KBM-7 (cell line): ENCODE data around the gene RAD9B.
"Not testable (repeated sequence)": the region's sequence is repeated elsewhere in the genome, so short reads cannot be mapped to it uniquely, and the experiment has no call there.

Experiments used
- DNase-seq: peaks from one replicate; pipeline ENCODE4 v3.0.0-alpha.2; 2015
- in situ Hi-C: fragments of 300-500 bp; cut with MboI; formaldehyde crosslinking; loops from 2 replicates; pipeline ENCODE4 v1.14.3; 2020; ENCODE audit warnings: low sequenced_read_pairs, low pct_unique_long_range_greater_than_20kb, mixed read lengths

RAD9B gene

GRCh38 chr12:110518014-110518413 is 15.9 kb downstream of the RAD9B start:
- in situ Hi-C loops, DNase-seq: not testable (repeated sequence)

- in situ Hi-C loops = not testable (repeated sequence)
Measured at GRCh38 chr12:110520876-110521712, 19.0 kb downstream of the RAD9B start.

GRCh38 chr12:110528277-110528839 is 26.2 kb downstream of the RAD9B start:
- DNase-seq = no peak
- in situ Hi-C loops = no loop called here

More at GRCh38 chr12:110520876-110521712, 19.0 kb downstream of the RAD9B start:
- not testable (repeated sequence) for DNase-seq

GRCh38 chr12:110530511-110530910 is 28.4 kb downstream of the RAD9B start:
- no peak for DNase-seq
- in situ Hi-C loops = no loop called here

- in situ Hi-C loops = no loop called here
- DNase-seq = no peak
Measured at GRCh38 chr12:110531741-110532333, 29.7 kb downstream of the RAD9B start.

GRCh38 chr12:110532644-110533043 is 30.5 kb downstream of the RAD9B start:
- no peak for DNase-seq
- in situ Hi-C loops = no loop called here

GRCh38 chr12:110533607-110534006 is 31.5 kb downstream of the RAD9B start:
- in situ Hi-C loops = no loop called here

GRCh38 chr12:110534811-110535210 is 32.7 kb downstream of the RAD9B start:
- DNase-seq = no peak
- in situ Hi-C loops = no loop called here

More at GRCh38 chr12:110533607-110534006, 31.5 kb downstream of the RAD9B start:
- DNase-seq = no peak

GRCh38 chr12:110536834-110537604 is 34.9 kb downstream of the RAD9B start:
- in situ Hi-C loops = no loop called here
- no peak for DNase-seq

GRCh38 chr12:110537605-110538409 is 35.7 kb downstream of the RAD9B start:
- in situ Hi-C loops = no loop called here

GRCh38 chr12:110538869-110539622 is 36.9 kb downstream of the RAD9B start:
- DNase-seq = no peak
- in situ Hi-C loops = no loop called here

More at GRCh38 chr12:110537605-110538409, 35.7 kb downstream of the RAD9B start:
- DNase-seq = no peak

GRCh38 chr12:110540048-110540447 is 37.9 kb downstream of the RAD9B start:
- no peak for DNase-seq
- in situ Hi-C loops = no loop called here

- DNase-seq = no peak
- in situ Hi-C loops = no loop called here
Measured at GRCh38 chr12:110543252-110543959, 41.3 kb downstream of the RAD9B start.

- DNase-seq = no peak
- in situ Hi-C loops = no loop called here
Measured at GRCh38 chr12:110543965-110544364, 41.8 kb downstream of the RAD9B start.

- in situ Hi-C loops, DNase-seq: not testable (repeated sequence)
Measured at GRCh38 chr12:110545259-110545658, 43.1 kb downstream of the RAD9B start.

- DNase-seq = no peak
- in situ Hi-C loops = no loop called here
Measured at GRCh38 chr12:110545812-110546211, 43.7 kb downstream of the RAD9B start.

- in situ Hi-C loops = no loop called here
- DNase-seq = no peak
Measured at GRCh38 chr12:110546339-110546738, 44.2 kb downstream of the RAD9B start.
